Dendritic cell treated with granulocyte-macrophage colony-stimulating factor and Interleukin-4, amounts not matched to agents 40 ng/mL and 50 ng/mL, for 4 days (primary cell): ENCODE measurements around the gene DGKQ.
"Not testable (repeated sequence)": the region's sequence is repeated elsewhere in the genome, so short reads cannot be mapped to it uniquely, and the experiment has no call there.

Experiments used
- H3K27ac Mint-ChIP-seq: one replicate; pipeline ENCODE4 v1.8.0; 2022; ENCODE audit warnings: mild to moderate bottlenecking, mixed read lengths
- H3K27me3 Mint-ChIP-seq: one replicate; pipeline ENCODE4 v1.8.0; 2022; ENCODE audit warnings: mild to moderate bottlenecking, mixed read lengths
- H3K36me3 Mint-ChIP-seq: one replicate; pipeline ENCODE4 v1.8.0; 2022; ENCODE audit warnings: low read depth, mixed read lengths
- H3K4me1 Mint-ChIP-seq: one replicate; pipeline ENCODE4 v1.8.0; 2022; ENCODE audit warnings: low read depth, mixed read lengths
- H3K4me3 Mint-ChIP-seq: one replicate; pipeline ENCODE4 v1.8.0; 2022; ENCODE audit warnings: mild to moderate bottlenecking, moderate library complexity, mixed read lengths
- H3K9me3 Mint-ChIP-seq: one replicate; pipeline ENCODE4 v1.8.0; 2022; ENCODE audit warnings: mixed read lengths
- intact Hi-C: fragments of 100-400 bp; cut with micrococcal nuclease; formaldehyde crosslinking; loops from one replicate; pipeline ENCODE4 v1.15.0; 2022

DGKQ gene

DNA sequence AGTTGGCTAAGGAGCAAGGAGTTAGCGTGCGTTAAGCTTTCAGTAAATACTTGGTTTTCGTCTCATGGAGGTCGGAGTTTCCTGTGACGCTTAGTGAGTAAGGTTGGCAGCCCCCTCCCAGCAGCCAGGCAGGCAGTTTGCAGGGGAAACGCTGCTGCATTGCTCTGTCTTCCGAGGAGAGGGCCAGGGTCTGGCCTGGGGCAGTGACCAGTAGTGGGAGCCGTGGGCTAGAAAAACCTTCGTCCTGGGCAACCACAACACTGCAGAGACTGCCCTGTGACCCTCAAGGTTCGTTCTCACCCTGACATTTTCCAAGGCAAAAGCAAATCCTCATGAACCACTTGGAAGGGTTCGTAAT, 40.7 kb downstream of the DGKQ start:
- no peaks in the 10 kb centered on the region for H3K9me3 Mint-ChIP-seq
- H3K27me3 Mint-ChIP-seq, result no peaks in the 10 kb centered on the region
- peak overlapping the region; percentile 97 for H3K27ac Mint-ChIP-seq
- peak overlapping the region; percentile 97 for H3K4me3 Mint-ChIP-seq
- peaks cover 72% of the 10 kb centered on the region for H3K4me1 Mint-ChIP-seq
- peaks cover 32% of the 10 kb centered on the region for H3K36me3 Mint-ChIP-seq
- intact Hi-C loops, result loop anchor here (5.0 kb wide), 1 partner anchor 55 kb away; the partner anchor contains the start of gene IDUA

DNA sequence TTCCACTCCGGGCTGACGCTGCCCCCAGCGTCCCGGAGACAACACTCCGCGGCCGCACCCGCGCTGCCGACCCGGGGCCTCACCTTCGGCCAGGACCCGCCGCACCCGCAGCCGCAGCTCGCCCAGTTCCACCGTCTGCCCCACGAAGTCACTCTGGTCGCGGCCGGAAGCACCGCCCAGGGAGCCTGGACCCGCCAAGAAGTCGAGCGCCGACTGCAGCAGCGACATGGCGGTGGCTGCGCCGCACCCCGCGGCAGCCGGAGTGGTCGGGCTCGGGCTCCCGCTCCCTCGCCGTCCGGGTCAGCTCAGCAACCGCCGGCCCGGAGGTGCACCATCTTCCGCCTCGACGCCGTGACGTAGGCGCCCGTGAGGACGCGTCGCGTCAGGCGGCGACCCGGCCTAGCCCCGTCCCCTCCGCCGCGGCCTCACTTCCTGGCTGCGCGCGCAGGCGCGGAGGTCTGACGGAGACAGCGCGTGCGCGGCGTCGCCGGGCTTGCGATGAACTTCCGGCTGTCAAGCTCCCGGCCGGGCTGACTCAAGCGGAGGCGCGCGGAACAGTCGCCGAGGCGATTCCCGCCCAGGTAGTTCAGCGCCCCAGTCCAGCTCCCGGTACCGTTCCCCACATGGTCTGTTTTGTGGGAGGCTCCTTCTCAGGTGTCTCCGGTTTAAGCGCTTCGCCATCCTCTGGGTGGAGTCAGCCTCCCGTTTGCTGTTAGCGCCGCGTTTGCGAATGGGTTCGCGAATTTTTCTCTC, 41.2 kb downstream of the DGKQ start, which contains the start of the genes GAK and TMEM175:
Gene GAK (minus strand): TSS at position 357 of the 753 bp plus-strand sequence. CDS start 129 bp downstream, at position 228.
Gene TMEM175 (plus strand): TSS at position 501 of the 753 bp plus-strand sequence. CDS start 15,280 bp downstream, outside the sequence.
- H3K9me3 Mint-ChIP-seq, result no peaks in the 10 kb centered on the region
- intact Hi-C loops, result loop anchor here (5.0 kb wide), 1 partner anchor 55 kb away; the partner anchor contains the start of gene IDUA

DNA sequence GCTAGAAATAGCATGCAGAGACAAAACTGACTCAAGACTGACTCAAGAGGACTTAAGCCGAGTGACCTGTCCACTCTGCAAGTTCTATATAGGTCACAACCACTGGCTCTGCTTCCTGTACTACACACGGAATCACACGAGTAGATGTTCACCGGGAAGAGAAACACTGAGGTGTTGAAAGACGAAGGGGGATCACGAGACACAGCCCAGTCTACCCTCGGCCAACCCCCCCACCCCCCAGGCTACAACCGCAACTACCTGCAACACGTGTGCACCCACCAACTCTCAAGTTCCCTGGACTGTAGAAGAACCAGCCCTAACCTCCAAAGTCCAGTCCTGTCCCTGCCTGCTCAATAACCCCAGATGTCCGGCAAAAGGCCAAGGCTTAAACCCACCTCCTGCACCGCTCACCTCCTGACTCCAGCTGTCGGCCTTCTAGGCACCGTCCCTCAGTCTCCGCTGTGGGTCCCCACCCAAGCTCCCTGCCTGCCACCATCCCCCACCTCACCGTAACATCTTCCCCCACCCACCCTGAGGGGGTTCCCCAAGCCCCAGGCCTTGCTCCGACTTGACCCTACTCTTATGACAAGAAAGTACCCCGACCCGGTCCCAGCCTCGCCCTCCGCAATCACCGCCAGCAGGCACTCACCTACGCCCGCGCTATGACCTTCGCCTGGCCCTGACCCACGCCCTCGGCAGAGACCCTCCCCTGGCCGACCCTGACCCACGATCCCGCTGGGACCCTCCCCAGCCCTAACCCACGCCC, 42.0 kb downstream of the DGKQ start:
- Mint-ChIP-seq H3K36me3 (peaks cover 35% of the 10 kb centered on the region), H3K4me1 (peaks cover 65% of the 10 kb centered on the region), H3K27ac (peak overlapping the region; percentile 97), H3K4me3 (peak overlapping the region; percentile 97), H3K9me3 (no peaks in the 10 kb centered on the region), H3K27me3 (no peaks in the 10 kb centered on the region)
- intact Hi-C loops, result loop anchor here (5.0 kb wide), 1 partner anchor 56 kb away; the partner anchor contains the start of gene IDUA

More for the DNA sequence above, 41.2 kb downstream of the DGKQ start, which contains the start of the genes GAK and TMEM175:
- Mint-ChIP-seq H3K4me1 (peaks cover 68% of the 10 kb centered on the region), H3K36me3 (peaks cover 32% of the 10 kb centered on the region), H3K4me3 (peak within 1 kb of the TSS; percentile 97), H3K27ac (peak within 1 kb of the TSS; percentile 97), H3K27me3 (no peaks in the 10 kb centered on the region)

DNA sequence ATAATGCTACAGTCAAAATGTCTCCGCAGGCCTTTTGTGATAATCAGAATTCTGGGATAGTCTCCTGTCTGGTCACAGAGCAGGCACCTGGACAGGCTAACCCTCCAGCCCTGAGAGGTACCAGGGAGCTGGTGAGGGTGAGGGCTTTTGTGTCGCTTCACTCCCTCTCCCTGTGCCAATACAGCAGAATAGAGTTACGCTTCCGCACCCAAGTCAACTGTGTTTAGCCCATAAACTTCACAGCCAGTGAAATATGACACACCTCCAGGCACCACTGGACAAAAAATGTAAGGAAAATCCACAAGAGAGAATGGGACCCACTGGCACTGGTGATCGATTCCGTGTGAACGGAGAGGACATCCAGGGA, 42.6 kb downstream of the DGKQ start:
- Mint-ChIP-seq H3K36me3 (peaks cover 40% of the 10 kb centered on the region), H3K4me3 (peak overlapping the region; percentile 97), H3K27ac (peak overlapping the region; percentile 97), H3K9me3 (no peaks in the 10 kb centered on the region), H3K4me1 (peaks cover 65% of the 10 kb centered on the region), H3K27me3 (no peaks in the 10 kb centered on the region)
- intact Hi-C loops, result loop anchor here (5.0 kb wide), 1 partner anchor 56 kb away; the partner anchor contains the start of gene IDUA

DNA sequence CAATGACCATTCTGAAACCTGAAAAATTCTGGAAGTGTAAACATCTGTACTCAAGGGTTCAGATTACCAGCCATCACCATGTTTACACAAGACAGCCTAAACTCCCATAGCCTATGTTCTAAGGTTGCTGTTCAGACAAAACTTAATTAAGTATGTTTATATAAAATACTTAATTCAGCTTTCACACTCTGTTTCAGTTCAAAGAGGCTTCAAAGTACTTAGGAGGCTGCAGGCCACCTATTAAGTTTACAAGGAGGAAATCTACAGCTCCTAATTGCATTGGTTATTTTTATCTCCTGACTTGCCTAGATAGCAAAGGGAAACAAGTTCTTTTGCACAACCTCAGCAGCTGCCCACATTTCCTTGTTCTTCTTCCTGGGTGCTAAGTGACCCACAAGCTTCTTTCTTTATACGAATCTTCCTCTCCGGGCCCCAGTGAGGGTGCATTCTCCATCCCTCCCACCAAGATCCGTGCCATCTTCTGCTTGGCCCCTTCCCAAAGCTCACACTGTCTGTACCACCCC, 43.3 kb downstream of the DGKQ start:
- Mint-ChIP-seq H3K27me3 (no peaks in the 10 kb centered on the region), H3K27ac (peak overlapping the region; percentile 97), H3K36me3 (peaks cover 45% of the 10 kb centered on the region), H3K4me1 (peaks cover 70% of the 10 kb centered on the region), H3K4me3 (peak overlapping the region; percentile 97), H3K9me3 (no peaks in the 10 kb centered on the region)
- intact Hi-C loops, result loop anchor here (5.0 kb wide), 1 partner anchor 57 kb away; the partner anchor contains the start of gene IDUA

DNA sequence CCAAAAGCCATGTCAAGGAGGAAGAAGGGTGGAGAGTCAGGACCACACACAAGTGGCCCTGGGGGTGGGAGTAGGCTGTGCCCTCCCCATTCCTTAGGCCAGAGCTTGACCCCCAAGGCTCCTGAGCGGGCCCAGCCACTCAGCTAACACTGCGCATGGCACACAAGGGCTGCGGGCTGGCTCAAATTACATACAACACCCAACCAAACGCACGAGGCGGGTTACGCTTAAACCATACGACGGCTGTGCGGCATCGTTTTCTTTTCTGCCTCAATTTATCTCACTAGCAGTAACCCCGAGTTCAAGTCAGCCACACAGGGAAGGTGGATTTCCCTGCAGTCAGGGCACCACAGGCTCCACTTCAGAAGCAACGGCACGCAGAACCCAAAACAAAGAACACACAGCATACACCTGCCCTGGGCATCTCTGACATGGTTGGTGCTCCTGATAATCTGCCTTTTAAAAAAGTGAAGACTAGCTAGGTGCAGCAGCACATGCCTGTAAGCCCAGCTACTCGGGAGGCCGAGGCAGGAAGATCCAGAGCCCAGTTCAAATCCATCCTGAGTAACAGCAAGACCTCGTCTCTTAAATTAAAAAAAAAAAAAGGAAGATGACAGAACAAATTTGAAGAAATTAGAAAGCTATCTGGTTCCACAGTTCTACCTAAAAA, 44.1 kb downstream of the DGKQ start:
- no peak overlapping the region for H3K27ac Mint-ChIP-seq
- H3K9me3 Mint-ChIP-seq, result no peaks in the 10 kb centered on the region
- H3K27me3 Mint-ChIP-seq, result no peaks in the 10 kb centered on the region
- peak overlapping the region; percentile 26 for H3K4me3 Mint-ChIP-seq
- intact Hi-C loops, result no loop called here
- H3K36me3 Mint-ChIP-seq, result peaks cover 53% of the 10 kb centered on the region
- peaks cover 71% of the 10 kb centered on the region for H3K4me1 Mint-ChIP-seq

DNA sequence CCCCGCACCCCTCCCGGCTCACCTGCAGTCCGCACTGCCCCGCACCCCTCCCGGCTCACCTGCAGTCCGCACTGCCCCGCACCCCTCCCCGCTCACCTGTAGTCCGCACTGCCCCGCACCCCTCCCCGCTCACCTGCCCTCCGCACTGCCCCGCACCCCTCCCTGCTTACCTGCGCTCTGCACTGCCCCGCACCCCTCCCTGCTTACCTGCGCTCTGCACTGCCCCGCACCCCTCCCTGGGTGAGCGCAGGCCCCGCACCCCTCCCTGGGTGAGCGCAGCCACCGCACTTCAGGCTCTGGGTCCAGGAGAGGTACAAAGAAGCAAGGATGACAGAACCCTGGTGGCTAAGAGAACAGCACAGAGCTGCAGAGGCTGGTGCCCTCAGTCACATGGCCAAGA, 45.8 kb downstream of the DGKQ start:
- intact Hi-C loops, H3K9me3 Mint-ChIP-seq, H3K4me3 Mint-ChIP-seq, H3K27me3 Mint-ChIP-seq: not testable (repeated sequence)
- peak overlapping the region; percentile 30 for H3K27ac Mint-ChIP-seq
- H3K36me3 Mint-ChIP-seq, result peaks cover 56% of the 10 kb centered on the region
- peaks cover 77% of the 10 kb centered on the region for H3K4me1 Mint-ChIP-seq

- Mint-ChIP-seq H3K9me3 (no peaks in the 10 kb centered on the region), H3K27me3 (no peaks in the 10 kb centered on the region), H3K4me1 (peaks cover 76% of the 10 kb centered on the region), H3K4me3 (no peak overlapping the region), H3K36me3 (peaks cover 55% of the 10 kb centered on the region), H3K27ac (peak overlapping the region; percentile 26)
- intact Hi-C loops, result no loop called here
Measured at GRCh38 chr4:926538-926937, 46.8 kb downstream of the DGKQ start.

DNA sequence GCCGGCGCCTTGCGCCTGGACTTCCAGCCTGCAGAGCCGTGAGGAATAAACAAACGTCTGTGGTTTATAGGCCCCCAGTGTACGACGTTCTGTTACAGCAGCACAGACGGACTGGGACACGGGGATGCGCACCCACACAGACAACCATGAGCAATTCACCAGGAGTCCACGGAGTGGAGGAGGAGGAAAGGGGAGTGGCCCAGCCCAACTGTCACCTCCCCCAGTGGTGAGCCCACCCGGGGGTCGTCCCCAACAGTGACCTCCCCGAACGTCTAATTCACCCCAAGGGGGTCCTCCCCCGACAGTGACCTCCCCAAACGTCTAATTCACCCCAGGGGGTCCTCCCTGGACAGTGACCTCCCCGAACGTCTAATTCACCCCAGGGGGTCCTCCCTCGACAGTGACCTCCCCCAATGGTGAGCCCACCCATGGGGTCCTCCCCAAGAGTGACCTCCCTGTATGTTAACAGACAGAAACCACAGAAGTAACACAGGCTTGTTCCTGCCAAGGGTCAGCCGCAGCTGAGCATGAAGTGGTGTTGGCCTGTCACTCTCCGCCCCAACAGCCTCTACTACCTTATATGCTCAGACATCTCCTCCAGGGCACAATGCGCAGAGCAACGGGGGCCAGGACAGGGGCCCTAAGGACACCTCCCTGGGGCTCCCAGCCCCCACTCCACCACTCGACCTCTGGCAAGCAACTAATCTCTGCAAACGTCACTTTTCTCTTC, 47.4 kb downstream of the DGKQ start:
- no peak overlapping the region for H3K4me3 Mint-ChIP-seq
- intact Hi-C loops, result no loop called here
- no peaks in the 10 kb centered on the region for H3K9me3 Mint-ChIP-seq

GRCh38 chr4:925171-925570, 48.2 kb downstream of the DGKQ start:
- Mint-ChIP-seq H3K4me1 (peaks cover 72% of the 10 kb centered on the region), H3K36me3 (peaks cover 59% of the 10 kb centered on the region), H3K27ac (peak overlapping the region; percentile 76), H3K9me3 (no peaks in the 10 kb centered on the region), H3K27me3 (no peaks in the 10 kb centered on the region), H3K4me3 (no peak overlapping the region)
- intact Hi-C loops, result no loop called here

More for the DNA sequence above, 47.4 kb downstream of the DGKQ start:
- peaks cover 56% of the 10 kb centered on the region for H3K36me3 Mint-ChIP-seq
- H3K27me3 Mint-ChIP-seq, result no peaks in the 10 kb centered on the region
- H3K4me1 Mint-ChIP-seq, result peaks cover 76% of the 10 kb centered on the region
- H3K27ac Mint-ChIP-seq, result peak overlapping the region; percentile 76

GRCh38 chr4:924107-925096, 49.0 kb downstream of the DGKQ start:
- Mint-ChIP-seq H3K4me1 (peaks cover 77% of the 10 kb centered on the region), H3K9me3 (no peaks in the 10 kb centered on the region), H3K36me3 (peaks cover 62% of the 10 kb centered on the region), H3K27ac (peak overlapping the region; percentile 76), H3K4me3 (no peak overlapping the region), H3K27me3 (no peaks in the 10 kb centered on the region)
- intact Hi-C loops, result no loop called here

DNA sequence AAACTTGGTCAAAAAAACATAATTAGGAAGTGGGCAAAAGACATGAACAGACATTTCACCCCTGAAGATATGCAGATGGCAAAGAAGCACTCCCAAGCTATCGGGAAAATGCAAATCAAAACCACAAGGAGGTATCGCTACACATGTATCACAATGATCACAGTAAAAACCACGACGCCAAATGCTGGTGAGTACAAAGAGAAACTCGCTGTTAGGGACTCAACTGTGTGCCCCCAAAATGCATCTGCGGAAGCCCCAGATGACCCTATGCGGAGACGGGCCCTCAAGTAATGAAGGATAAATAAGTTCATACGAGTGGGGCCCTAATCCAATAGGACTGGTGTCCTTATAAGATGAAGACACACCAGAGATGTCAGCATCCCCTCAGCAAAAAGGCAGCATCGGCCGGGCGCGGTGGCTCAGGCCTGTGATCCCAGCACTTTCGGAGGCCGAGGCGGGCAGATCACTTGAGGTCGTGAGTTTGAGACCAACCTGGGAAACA, 51.5 kb downstream of the DGKQ start:
- Mint-ChIP-seq H3K27ac (no peak overlapping the region), H3K4me1 (peaks cover 82% of the 10 kb centered on the region), H3K36me3 (peaks cover 51% of the 10 kb centered on the region), H3K4me3 (no peak overlapping the region), H3K9me3 (no peaks in the 10 kb centered on the region), H3K27me3 (no peaks in the 10 kb centered on the region)
- intact Hi-C loops, result no loop called here
